NCI-H2171 (cell line): Measurements from ENCODE around the gene KRT20.
A peak's percentile ranks its signal among the peaks of the same experiment; 100 is the strongest.
"Not testable (repeated sequence)": the region's sequence is repeated elsewhere in the genome, so short reads cannot be mapped to it uniquely, and the experiment has no call there.

Experiments used
- DNase-seq: peaks from one replicate; lab custom pipeline; 2025; lab: John Stamatoyannopoulos, UW

KRT20 gene, protein sequence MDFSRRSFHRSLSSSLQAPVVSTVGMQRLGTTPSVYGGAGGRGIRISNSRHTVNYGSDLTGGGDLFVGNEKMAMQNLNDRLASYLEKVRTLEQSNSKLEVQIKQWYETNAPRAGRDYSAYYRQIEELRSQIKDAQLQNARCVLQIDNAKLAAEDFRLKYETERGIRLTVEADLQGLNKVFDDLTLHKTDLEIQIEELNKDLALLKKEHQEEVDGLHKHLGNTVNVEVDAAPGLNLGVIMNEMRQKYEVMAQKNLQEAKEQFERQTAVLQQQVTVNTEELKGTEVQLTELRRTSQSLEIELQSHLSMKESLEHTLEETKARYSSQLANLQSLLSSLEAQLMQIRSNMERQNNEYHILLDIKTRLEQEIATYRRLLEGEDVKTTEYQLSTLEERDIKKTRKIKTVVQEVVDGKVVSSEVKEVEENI

DNA sequence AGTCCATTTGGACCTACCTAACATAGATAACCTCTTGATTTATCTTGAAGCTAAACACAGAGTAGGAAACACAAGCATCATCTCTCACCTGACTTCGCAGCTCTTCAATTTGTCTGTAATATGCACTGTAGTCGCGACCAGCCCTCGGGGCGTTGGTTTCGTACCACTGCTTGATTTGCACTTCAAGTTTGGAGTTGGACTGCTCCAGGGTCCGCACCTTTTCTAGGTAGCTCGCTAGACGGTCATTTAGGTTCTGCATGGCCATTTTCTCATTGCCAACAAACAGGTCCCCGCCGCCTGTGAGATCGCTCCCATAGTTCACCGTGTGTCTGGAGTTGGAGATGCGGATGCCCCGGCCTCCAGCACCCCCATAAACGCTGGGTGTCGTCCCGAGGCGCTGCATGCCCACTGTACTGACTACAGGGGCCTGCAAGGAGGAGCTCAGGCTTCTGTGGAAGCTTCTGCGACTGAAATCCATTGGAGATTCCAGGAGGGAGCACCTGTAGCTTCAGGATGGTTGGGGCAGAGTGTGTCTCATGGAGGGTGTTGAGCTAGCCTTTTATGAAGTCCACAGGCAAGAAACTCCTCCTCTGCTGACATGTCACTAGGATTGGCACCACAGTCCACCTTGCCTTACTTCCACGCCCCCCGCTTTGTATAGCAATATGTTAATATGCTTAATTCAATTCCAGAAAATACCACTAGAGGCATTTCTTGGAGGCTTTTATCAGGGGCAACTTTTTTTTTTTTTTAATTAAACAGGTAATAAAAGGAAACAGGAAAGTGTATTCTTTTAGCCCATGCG lies at the start of gene KRT20:
KRT20 (minus strand) TSS at position 535 of the 805 bp plus-strand sequence; CDS start at position 478, 57 bp downstream.
- no peak for DNase-seq

DNA sequence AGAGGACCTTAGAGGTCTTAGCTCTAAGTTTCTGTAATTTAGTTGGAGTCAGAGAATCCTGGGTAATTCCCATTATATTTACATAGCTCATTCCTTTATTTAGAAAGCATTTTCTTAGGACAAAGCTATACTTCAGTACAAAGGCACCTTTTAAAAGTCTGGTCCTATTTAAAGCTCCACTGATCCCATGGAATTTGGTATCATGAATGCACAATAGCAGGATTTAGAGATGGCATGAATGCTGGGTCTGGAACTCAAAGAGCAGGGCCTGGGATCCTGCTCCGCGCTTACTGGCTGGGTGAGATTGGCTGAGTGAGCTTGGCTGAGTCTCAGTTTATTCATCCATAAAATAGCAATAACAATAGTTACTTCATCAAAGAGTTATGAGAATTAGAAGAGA lies 47.6 kb upstream of the KRT20 start:
- no peak for DNase-seq

DNA sequence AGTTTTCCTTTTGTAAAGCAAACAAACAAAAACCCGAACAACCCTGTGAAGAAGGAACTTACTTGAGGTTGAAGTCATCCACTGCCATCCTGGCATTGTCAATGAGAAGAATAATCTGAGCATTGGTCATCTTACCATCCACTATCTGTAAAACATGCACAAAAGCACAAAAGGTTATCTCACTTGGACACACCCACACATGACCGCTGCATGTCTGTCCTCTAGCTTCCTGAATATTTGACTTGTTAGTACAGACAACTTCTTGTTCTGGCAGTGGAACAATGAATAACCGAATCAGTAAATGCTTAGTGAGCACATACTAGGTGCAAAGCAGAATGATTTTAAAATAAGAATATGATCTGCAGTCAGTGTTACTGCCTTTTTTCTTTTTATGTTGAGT lies 46.3 kb upstream of the KRT20 start:
- no peak for DNase-seq

DNA sequence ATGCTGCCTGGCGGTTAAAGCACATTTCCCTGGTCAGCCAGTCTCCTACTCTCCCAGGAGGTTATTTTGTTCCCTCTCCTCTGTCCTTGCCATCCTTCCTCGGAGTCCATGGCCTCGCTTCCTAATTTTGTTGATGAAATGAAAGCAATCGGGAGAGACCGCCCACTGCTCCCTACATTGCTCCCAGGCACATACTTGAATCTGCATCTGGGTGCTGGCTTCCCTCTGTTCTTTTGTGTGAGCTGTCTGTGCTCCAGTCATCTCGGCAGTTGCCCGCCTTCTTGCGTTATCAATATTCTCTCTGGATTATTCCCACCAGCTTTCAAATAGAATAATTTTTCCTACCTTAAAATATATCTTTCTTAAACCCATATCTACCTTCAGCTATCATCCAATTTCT lies 41.3 kb upstream of the KRT20 start:
- DNase-seq, result no peak

DNA sequence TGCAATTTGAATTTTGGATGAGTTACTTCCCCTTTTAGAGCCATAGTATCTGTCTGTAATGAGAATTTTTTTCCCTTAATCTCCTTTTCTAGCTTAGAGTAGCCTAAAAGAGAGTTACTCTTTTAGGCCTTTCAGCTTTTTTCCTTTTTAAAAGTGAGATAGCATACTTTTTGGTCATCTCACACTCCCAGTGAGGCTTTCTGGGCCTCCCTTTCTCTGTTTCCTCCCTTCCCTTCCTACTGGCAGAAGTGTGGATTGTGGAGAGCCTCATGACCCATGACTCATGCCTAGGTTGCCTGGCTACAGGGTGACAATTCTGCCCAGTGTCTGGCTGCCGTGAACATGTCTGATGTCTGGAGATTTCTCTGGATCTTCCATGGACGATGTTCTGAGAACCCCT lies 37.2 kb upstream of the KRT20 start:
- no peak for DNase-seq

DNA sequence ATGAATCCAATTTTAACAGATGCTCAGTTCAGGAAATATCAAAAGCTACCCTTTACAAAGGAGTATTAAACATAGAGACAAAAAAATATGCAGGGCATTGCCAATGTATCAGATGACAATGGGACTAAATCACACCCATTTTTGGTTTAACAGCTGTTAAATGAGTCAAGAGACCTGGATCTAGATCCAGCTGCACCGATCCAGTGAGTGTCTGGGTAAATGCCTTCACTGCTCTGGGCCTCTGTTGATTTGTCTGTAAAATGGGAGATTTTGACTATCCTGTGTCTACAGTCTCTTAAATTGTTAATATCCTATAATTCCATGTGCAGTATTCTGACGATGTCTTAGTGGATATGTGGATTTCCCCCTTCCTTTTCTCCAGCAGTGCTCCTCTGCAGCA lies 36.0 kb upstream of the KRT20 start:
- no peak for DNase-seq

DNA sequence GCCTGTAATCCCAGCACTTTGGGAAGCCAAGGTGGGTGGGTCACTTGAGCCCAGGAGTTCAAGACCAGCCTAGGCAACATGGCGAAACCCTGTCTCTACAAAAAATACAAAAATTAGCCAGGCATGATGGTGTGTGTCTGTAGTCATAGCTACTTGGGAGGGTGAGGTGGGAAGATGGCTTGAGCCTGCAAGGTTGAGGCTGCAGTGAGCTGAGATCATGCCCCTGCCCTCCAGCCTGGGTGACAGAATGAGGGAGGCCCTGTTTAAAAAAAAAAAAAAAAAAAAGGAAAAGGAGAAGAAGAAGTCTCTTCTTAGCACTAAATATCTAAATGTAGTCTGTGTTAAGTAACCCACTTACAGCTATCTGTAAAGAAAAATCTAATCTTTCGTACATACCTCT lies 32.1 kb upstream of the KRT20 start:
- not testable (repeated sequence) for DNase-seq

DNA sequence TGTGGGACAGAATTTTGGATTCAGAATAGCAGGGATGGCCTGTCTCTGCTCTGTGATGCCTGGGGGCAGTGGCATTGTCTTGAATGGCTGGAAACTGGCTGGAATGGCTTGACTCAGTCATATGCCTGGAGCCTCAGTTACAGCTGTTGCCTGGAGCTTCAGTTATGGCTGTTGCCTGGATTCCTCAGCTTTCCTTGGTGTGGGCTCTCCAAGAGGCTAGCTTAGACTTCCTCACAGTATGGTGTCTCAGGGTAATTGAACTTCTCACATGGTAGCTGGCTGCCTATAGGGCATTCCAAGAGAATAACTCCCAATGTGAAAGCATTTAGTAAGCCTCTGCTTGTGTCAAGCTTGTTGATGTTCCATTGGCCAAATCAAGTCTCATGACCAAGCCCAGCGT lies 31.3 kb upstream of the KRT20 start:
- no peak for DNase-seq

DNA sequence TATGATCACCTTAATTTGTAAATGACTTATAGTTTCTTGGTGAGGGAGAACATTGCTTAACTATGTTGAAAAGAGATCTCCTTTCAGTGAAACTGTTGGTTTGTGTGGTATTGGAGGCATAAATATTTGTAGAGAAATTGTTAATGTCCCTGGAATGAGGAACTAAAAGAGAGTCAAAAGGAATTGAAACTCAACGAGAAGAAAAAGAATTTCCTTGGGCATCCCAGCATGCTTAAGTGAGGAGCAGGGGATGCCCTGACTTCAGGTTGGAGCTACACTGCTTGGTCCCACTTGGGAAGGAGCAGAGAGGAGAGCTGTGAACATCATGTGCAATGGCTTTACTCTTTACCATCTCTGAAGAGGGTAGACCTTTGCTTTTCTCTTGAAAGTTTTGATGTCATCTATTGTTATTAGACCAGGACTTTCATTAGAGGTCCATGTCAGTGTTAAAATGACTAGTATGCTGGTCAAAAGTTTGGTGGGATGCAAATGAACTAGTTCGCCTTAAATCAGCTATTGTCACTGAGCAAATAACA lies 30.7 kb upstream of the KRT20 start:
- DNase-seq, result no peak

DNA sequence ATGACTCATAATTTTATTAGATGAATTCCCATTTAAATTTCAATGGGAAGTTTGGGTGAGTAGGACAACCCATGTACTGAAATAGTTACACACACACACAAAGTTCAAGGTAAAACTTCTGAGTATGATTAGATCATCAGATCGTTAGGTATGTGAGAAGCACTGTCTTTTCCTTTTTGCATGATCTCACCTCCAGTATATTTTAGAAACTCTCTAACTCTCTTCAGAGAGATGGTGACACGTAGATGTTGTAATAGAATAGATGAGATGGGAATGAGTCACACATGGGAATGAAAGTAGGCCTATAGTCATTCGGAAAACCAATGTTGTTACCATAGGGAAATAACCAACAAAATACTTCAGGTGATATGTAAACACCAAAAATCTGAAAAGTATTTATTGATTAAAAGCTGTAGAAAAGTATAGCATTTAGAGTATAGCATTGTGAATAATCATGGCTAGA lies 30.2 kb upstream of the KRT20 start:
- DNase-seq, result no peak

DNA sequence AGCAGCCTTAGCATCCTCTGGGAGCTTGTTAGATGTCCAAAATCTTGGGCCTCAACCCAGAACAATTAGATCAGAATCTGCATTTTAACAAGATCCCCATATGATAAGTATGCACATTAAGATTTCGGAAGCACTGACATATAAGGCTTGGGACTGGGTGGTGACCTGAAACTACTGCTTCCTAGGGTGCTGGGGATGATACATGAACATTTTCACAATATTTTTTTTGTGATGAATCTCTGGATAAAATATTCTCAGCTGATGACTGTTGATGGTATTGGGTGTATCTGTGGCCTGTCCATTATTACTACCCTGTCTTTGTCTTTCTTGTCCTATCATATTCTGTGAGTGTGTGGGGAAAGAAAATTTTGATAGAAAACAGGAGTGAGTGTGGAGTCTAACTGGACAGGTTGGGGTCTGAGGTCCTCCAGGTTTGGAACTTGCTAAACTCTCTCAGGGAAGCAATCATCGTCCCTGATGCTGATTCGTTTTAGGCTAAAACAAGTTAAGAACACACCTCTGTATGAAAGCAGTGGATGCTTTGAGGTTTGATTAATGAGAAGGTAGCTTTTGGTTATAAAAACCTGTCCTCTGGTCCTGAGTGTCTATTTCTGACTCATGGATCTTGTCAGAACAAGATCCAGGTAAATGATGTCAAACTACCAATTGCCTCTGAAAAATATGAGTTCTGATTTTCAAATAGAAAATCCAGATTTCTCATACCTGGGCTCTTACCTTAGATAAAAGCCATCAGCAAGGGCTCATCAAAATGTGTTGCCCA lies 29.2 kb upstream of the KRT20 start:
- DNase-seq, result no peak

DNA sequence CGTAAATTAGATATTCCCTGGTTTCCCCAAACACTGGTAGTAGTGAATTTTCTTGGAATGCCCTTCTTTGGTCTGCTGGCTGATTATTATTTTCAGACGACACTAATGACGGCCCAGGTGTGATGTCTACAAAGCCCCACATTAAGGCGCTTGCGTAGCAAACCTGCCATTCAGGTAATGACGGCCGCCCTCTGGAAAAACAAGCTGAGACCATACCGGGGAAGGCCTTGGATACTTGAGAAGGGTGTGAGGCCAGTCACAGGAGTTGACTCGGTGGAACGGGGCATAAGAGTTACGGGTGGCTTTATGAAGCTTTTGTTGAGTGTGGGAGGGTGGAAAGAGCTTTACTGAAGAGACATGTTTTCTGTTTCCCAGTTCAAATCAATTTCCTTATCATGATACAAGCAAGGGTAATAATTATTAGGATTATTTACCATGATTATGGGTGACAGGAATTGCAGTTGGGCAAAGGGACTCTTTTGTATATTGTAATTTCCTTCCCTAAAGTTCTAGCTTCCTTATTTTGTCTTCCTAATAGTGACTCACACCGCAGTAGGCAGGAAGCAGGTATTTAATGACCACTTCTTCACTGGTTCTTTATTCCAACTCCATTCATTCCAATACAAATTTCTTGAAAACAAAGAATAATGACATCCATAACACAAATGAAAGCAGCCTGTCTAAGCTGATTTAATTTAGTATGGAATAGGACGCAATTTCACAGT lies 27.6 kb upstream of the KRT20 start:
- no peak for DNase-seq

DNA sequence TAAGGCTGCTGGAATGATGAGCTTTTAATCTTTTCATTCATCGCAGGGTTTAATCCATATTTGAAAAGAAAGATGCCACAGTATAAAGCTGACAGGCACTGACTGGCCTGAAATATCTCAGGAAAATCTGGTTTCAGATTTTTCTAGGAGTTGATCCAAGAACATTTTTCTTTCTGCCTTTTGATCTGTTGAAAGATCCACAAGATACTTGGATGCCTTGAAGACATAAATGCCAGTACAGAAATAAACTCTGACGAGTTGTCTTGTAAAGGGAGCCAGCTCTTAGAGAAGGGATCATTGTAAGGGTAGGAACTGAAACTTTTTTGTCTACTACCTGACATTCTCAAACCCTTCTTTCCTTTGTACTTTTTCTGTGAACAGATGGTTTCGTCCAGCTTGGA lies 25.4 kb upstream of the KRT20 start:
- no peak for DNase-seq

DNA sequence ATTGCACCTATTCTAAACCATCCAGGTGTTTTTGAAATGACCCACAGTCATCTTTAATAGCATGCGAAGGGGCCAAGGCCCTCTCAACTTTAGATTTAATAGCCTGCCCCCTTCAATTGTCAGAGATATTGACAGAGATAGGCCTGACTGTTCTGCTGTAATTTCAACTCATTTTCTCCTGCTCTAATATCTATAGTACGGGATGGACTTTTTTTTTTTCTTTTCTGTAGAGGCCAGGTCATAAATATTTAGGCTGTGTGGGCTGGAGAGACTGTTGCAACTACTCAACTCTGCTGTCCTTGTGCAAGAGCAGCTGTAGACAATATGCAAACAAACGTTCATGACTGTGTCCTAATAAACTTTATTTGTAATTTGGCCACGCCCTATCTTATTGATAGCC lies 24.7 kb upstream of the KRT20 start:
- DNase-seq, result no peak

DNA sequence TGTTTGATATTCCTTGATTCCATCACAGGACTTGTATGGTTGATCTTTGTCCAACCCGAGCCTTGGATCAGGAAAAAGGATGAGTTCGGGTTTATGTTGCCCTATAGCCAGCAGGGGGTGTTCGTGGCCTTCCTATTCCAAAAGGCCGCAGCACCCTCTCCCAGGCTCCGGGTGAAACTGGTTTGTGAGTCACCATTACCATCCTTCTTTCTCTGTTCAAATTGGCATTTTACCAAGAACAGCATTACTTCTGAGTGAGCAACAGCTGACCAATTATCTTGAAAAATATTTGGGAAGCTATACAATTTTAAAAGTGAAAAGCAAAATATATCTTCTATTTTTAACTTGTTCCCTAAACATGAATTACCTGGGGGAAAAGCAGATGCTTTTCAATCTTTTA lies 24.3 kb upstream of the KRT20 start:
- DNase-seq, result peak; percentile 48

DNA sequence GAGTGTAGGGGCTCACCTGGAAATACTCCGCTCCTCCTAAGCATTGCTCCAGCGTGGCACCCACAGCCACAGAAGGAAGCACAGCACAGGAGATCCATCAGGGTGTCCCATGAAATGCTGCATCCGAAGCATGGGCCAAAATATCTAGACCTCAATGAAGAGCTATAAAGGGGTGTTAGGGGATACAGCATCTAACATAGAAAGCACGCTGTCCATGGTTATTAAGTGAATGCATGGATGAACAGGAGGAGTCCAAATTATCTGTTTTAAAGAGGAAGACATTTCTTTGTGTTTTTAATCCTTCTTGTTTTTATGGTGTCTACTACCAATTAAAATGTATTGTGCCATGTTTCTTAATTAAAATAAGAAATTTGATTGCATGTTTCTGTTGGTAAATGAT lies 21.6 kb upstream of the KRT20 start:
- no peak for DNase-seq

DNA sequence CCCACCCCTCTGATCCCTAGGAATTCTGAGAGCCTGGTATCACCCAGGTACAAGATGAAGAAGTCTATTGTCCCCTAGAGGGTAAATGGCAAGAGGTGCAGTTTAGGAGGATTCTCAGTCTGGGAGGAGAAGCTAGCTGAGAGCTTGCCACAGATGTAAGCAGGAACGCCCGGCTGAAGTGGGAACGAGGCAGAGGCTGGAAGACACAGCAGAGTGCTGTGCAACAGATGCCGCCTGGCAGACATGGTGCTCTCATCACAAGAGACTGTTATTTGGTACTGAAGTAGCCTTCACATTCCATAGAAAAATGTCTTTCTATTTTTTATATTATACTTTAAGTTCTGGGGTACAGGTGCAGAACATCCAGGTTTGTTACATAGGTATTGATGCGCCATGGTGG lies 20.3 kb upstream of the KRT20 start:
- DNase-seq, result no peak

DNA sequence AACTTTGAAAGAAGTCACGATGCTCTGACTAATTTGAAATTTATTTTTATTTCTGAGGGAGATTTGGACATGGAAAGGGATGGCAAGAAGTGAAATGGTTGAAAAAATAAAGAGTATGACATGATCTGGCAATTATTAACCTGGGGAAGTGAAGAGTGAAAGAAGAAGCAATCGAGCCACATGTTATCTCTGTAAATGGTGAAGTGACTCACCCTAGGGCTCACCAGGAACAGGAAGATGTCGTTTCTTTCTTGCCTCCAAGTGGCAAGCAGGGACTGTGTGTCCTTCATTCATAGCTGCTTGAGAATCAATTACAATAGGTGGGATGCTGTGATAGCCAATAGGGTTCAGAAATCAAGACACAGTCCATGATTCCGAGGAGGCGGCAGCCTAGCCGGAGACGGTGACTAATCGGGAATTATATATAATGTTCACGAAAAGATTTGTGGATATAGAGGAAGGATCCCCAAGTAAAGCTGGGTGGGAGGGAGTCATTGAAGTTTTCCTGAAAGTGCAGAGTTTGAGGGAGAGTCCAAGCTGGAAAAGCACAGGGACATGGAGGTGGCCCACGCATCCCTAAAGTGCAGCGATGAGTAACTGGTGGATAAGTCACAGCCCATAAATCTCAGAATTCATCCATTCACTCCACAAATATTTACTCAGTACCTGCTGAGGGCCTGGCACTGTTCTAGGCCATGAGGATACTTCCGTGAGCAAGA lies 18.2 kb upstream of the KRT20 start:
- DNase-seq, result no peak

DNA sequence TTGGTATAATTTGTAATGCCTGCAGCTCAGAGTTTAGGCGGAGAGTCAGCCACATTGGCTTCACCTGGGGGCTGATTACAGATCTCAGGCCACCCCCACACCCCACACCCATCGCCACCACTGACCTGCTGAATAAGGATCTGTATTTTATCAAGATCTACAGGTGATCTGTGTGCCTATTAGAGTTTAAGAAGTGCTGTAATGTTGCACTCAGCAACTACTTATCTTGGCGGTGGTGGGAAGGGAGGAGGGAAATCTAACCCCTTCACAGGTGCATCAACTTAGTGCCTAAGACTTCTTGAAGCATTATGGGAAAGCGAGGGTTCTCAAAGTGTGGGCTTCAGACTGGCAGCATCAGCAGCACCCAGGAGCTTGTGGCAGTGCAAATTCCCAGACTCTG lies 17.5 kb upstream of the KRT20 start:
- DNase-seq, result no peak

DNA sequence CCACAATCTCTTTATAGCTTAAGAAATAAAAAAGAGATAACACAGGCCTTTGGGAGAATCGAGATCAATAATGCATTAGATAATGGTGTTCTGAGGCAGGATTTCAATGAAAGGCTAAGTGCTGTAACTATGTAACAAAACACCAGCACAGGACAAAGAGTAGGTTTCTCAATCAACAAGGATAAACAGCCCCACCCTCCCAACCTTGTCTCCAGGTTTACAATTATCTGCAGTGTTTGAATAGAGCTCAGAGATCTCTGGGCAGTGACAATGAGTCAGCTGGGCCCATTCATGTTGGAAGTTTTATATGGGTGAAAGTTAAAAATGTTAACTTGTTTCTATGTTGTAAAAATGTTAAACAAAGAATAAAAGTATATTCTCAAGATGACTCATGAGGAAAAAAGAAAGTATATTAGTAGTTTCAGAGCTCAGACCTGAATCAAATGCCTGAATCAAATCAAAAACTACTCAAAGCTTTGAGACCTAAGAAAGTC lies 17.0 kb upstream of the KRT20 start:
- no peak for DNase-seq
